AG08396 (cell line): ENCODE measurements around the gene RAB8A.

Experiments
- DNase-seq: peaks from one replicate; pipeline ENCODE4 v3.0.0; 2012; ENCODE audit warnings: low spot score, mixed read lengths

The RAB8A gene

GRCh38 chr19:16180611-16181010, 68.9 kb downstream of the RAB8A start:
- DNase-seq: peak; percentile 79
